Measurements from ENCODE around the gene BOC.

DNA sequence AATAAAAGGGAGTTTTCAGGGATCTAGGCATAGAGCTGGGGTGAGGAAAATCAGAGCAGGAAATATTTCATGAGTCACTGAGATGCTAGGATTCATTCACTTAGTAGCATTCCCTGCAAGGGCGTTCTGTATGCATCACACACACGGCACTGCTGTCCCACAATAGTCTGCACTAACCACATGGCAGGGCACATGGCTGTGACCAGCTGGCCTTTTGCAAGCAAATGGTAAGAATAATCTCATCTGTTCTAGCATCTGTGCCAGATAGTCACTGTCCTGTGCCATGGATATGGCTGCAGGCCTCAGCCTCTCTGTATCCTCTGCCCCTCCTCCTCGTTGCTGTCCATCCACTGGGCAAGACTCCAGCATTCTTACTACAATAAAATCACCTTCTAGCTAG is 37.8 kb downstream of the BOC start:
- TF ChIP-seq POLR2AphosphoS5 (IDR thresholded peaks at IDR 0.05; ENCODE audit: low read depth, low read length), result no peak
- TF ChIP-seq POLR2A (IDR thresholded peaks at IDR 0.05; ENCODE audit: low read depth, low read length), result no peak
- TF ChIP-seq TAF1 (IDR thresholded peaks at IDR 0.05; ENCODE audit: borderline replicate concordance, low read depth, low read length), result no peak
